C4-2B (cell line): Measurements from ENCODE around the gene IGFBP4.

Experiments used
- ZFX ChIP-seq: fragments of 450-650 bp; IDR thresholded peaks from 2 replicates; pipeline ENCODE4 v1.6.1; 2017
- TF ChIP-seq, protein P1 (sequence below): fragments of 450-650 bp; conservative IDR thresholded peaks from 2 replicates; pipeline ENCODE4 v1.5.1; 2017; ENCODE audit warnings: mild to moderate bottlenecking

DNA sequence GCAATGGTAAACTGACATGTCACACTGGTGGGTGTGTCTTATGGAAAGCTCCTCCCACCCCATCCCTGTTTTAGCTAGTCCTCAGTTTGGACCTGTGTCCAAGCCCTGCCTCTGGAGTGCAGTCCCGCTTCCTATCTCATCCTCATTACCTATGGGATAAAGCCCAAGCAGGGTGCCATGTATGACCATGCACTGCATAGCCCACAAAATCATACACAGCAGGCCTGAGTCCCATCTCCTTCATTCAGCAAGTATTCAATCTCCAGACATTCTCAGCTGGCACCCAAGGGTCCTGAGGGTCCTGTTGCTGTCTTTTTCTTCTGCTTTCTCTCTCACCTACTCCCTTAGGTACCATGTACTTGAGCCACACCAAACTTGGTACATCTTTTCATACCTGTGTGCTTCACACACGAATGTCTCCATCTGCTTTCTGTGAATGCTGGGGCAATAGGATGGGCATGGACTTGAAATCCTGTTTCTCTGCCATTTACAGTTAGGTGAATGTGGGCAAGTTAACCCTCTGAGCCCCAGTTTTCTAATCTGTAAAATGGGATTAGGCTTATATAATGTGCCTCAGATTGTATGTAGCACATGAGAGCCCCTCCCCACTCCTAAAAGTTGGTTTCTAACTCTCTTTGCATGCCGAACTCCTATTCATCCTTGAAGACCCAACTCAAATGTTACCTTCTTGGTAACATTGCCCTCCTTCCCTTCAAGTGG, 29.6 kb downstream of the IGFBP4 start:
- TF ChIP-seq, protein P1, sequence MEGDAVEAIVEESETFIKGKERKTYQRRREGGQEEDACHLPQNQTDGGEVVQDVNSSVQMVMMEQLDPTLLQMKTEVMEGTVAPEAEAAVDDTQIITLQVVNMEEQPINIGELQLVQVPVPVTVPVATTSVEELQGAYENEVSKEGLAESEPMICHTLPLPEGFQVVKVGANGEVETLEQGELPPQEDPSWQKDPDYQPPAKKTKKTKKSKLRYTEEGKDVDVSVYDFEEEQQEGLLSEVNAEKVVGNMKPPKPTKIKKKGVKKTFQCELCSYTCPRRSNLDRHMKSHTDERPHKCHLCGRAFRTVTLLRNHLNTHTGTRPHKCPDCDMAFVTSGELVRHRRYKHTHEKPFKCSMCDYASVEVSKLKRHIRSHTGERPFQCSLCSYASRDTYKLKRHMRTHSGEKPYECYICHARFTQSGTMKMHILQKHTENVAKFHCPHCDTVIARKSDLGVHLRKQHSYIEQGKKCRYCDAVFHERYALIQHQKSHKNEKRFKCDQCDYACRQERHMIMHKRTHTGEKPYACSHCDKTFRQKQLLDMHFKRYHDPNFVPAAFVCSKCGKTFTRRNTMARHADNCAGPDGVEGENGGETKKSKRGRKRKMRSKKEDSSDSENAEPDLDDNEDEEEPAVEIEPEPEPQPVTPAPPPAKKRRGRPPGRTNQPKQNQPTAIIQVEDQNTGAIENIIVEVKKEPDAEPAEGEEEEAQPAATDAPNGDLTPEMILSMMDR: no peak
- TF ChIP-seq ZFX: no peak
